CD14-positive monocyte (primary cell): ENCODE data around the gene MEMO1. TPM values are rescaled to one million over a fixed set of nuclear protein-coding genes. Genes with fewer than 3 reads are reported as not detected.

Experiments used
- DNase-seq, 3 donors: peaks; one replicate each; pipeline ENCODE4 v3.0.0-alpha.2; 2011 to 2022
- H2AFZ ChIP-seq: 2 replicates; pipeline ENCODE4 v1.6.0; 2012; ENCODE audit warnings: mild to moderate bottlenecking, low read depth, low read length, inconsistent platforms; ENCODE audit not compliant: insufficient read depth, poor library complexity, severe bottlenecking
- H3K27ac ChIP-seq, 2 donors: 1 replicate in 1 of 2; 2 replicates in 1 of 2; pipeline ENCODE4 v1.5.1; 2012 to 2013; ENCODE audit warnings: low read length in 2 of 2, control low read depth in 1 of 2, inconsistent platforms in 1 of 2, low read depth in 1 of 2, mild to moderate bottlenecking in 1 of 2
- H3K27me3 ChIP-seq, 2 donors: one replicate each; pipeline versions ENCODE4 v1.6.0 to v1.6.1; 2011 to 2013; ENCODE audit warnings: low read length in 2 of 2; ENCODE audit not compliant: control insufficient read depth in 2 of 2, insufficient read depth in 2 of 2
- H3K36me3 ChIP-seq, 2 donors: replicated peaks in 1 of 2; 1 replicate in 1 of 2; 2 replicates in 1 of 2; pipeline versions ENCODE4 v1.5.1 to v1.6.1; 2012 to 2013; ENCODE audit warnings: low read length in 2 of 2, control low read depth in 1 of 2, inconsistent platforms in 1 of 2, mild to moderate bottlenecking in 1 of 2; ENCODE audit not compliant: insufficient read depth in 2 of 2, control insufficient read depth in 1 of 2
- H3K4me1 ChIP-seq, 2 donors: 1 replicate in 1 of 2; 2 replicates in 1 of 2; pipeline versions ENCODE4 v1.5.1 to v1.6.1; 2012 to 2013; ENCODE audit warnings: low read length in 2 of 2, control low read depth in 1 of 2, inconsistent platforms in 1 of 2, mild to moderate bottlenecking in 1 of 2, moderate library complexity in 1 of 2; ENCODE audit not compliant: insufficient read depth in 2 of 2, control insufficient read depth in 1 of 2
- H3K4me2 ChIP-seq: replicated peaks from 2 replicates; pipeline ENCODE3; 2012; ENCODE audit warnings: low read length, moderate library complexity, mild to moderate bottlenecking; ENCODE audit not compliant: poor library complexity, severe bottlenecking; ENCODE audit errors: extremely low read depth
- H3K4me3 ChIP-seq, 3 experiments: fragments of 200-600 bp in 1 of 3; sonication (generic) in 1 of 3; replicated peaks in 1 of 3; 1 replicate in 2 of 3; 2 replicates in 1 of 3; pipeline ENCODE4 v1.5.1; 2011 to 2013; ENCODE audit warnings: low read length in 3 of 3, mild to moderate bottlenecking in 3 of 3, control low read depth in 2 of 3, low read depth in 2 of 3, inconsistent platforms in 1 of 3, moderate library complexity in 1 of 3
- H3K79me2 ChIP-seq: 2 replicates; pipeline ENCODE4 v1.6.0; 2012; ENCODE audit warnings: mild to moderate bottlenecking, control low read depth, inconsistent platforms, low read length, moderate library complexity; ENCODE audit not compliant: insufficient read depth
- H3K9ac ChIP-seq: 2 replicates; pipeline ENCODE4 v1.6.0; 2017; ENCODE audit warnings: low read length, mild to moderate bottlenecking; ENCODE audit not compliant: insufficient read depth, poor library complexity, severe bottlenecking
- H3K9me3 ChIP-seq, 2 donors: replicated peaks in 1 of 2; 1 replicate in 1 of 2; 2 replicates in 1 of 2; pipeline versions ENCODE4 v1.5.1 to v1.6.1; 2012 to 2013; ENCODE audit warnings: low read length in 2 of 2, control low read depth in 1 of 2; ENCODE audit not compliant: control insufficient read depth in 1 of 2, insufficient read depth in 1 of 2
- H4K20me1 ChIP-seq: 2 replicates; pipeline ENCODE4 v1.6.0; 2012; ENCODE audit warnings: mild to moderate bottlenecking, low read length, control low read depth, moderate library complexity; ENCODE audit not compliant: insufficient read depth
- H3K27ac Mint-ChIP-seq, 7 donors: one replicate each; pipeline ENCODE4 v1.8.0; 2020; ENCODE audit warnings: mild to moderate bottlenecking in 7 of 7, mixed read lengths in 7 of 7, moderate library complexity in 6 of 7, inconsistent platforms in 2 of 7
- H3K27me3 Mint-ChIP-seq, 3 donors: one replicate each; pipeline ENCODE4 v1.8.0; 2021 to 2022; ENCODE audit warnings: low read depth in 3 of 3, mild to moderate bottlenecking in 3 of 3, mixed read lengths in 3 of 3, moderate library complexity in 3 of 3, inconsistent platforms in 1 of 3
- H3K36me3 Mint-ChIP-seq, 2 donors: one replicate each; pipeline ENCODE4 v1.8.0; 2020; ENCODE audit warnings: mixed read lengths in 2 of 2, inconsistent platforms in 1 of 2, mild to moderate bottlenecking in 1 of 2
- H3K4me1 Mint-ChIP-seq: one replicate; pipeline ENCODE4 v1.8.0; 2020; ENCODE audit warnings: mild to moderate bottlenecking, mixed read lengths
- H3K4me3 Mint-ChIP-seq, 2 donors: one replicate each; pipeline ENCODE4 v1.8.0; 2020; ENCODE audit warnings: mild to moderate bottlenecking in 2 of 2, mixed read lengths in 2 of 2, moderate library complexity in 1 of 2
- H3K9me3 Mint-ChIP-seq, 7 donors: one replicate each; pipeline ENCODE4 v1.8.0; 2020 to 2022; ENCODE audit warnings: mixed read lengths in 7 of 7, mild to moderate bottlenecking in 6 of 7, moderate library complexity in 6 of 7, inconsistent platforms in 2 of 7
- CTCF ChIP-seq: fragments of 200-600 bp; IDR thresholded peaks from one replicate; pipeline ENCODE4 v1.8.0; 2022; ENCODE audit warnings: antibody characterized with exemption, mild to moderate bottlenecking
- WGBS: methylation state at CpG from one replicate; pipeline ENCODE4 v1.1.5; 2013; ENCODE audit warnings: missing lambda C conversion rate; ENCODE audit not compliant: insufficient coverage; 5-methylcytosine and 5-hydroxymethylcytosine counted together
- intact Hi-C, 2 donors: fragments of 100-400 bp; cut with micrococcal nuclease; formaldehyde crosslinking; loops; one replicate each; pipeline versions ENCODE4 v1.15.0 to v1.15.1; 2023
- polyA plus RNA-seq, 3 donors: library from polyadenylated mRNA; depleted of rRNA in 1 of 3; unstranded in 2 of 3; stranded (reverse) in 1 of 3; fragments of 300-500 nt in 2 of 3; fragments of >200 nt in 1 of 3; fragmentation: Illumina TruSeq in 2 of 3; gene quantifications; 1 replicate in 2 of 3; 2 replicates in 1 of 3; pipeline ENCODE4 v1.2.3, GENCODE V29; 2012 to 2021

The MEMO1 gene
- polyA plus RNA-seq, 3 donors: 49.5 to 63.7 (median 57.0) TPM

- H3K4me3 ChIP-seq: no peak overlapping the region
- Mint-ChIP-seq H3K27me3 (peaks cover 0 to 3% (median 0%) of the 10 kb centered on the region in 3 donors), H3K4me1 (peaks cover 17% of the 10 kb centered on the region), H3K9me3 (no peaks in the 10 kb centered on the region), H3K36me3 (peaks cover 13 to 16% of the 10 kb centered on the region in 2 donors), H3K4me3 (no peak overlapping the region), H3K27ac (peak overlapping the region in 1 of 7 donors; percentile 76)
- no peak overlapping the region for H3K4me2 ChIP-seq
- H4K20me1 ChIP-seq: peaks cover 87% of the 10 kb centered on the region
- no peaks in the 10 kb centered on the region for H3K9me3 ChIP-seq
- H3K9ac ChIP-seq: no peak overlapping the region
- no peak for TF ChIP-seq CTCF
- peaks cover 0 to 2% of the 10 kb centered on the region in 2 donors for H3K4me1 ChIP-seq
- no peaks in the 10 kb centered on the region for H3K27me3 ChIP-seq
- H2AFZ ChIP-seq: no peak overlapping the region
- H3K79me2 ChIP-seq: peaks cover 99% of the 10 kb centered on the region
- no CpG with 5 or more reads among the region's 2 CpGs for WGBS
- intact Hi-C loops: no loop called here
- H3K36me3 ChIP-seq: peaks cover 22 to 41% of the 10 kb centered on the region in 2 donors
- no peak for DNase-seq
- peak overlapping the region in 1 of 2 donors; percentile 56 for H3K27ac ChIP-seq
These were observed 65.8 kb downstream of the MEMO1 start for GRCh38 chr2:31944828-31945571.

GRCh38 chr2:31943636-31944225 lies 67.1 kb downstream of the MEMO1 start:
- Histone ChIP-seq H3K27me3 (no peaks in the 10 kb centered on the region), H3K79me2 (peaks cover 97% of the 10 kb centered on the region), H3K4me1 (peaks cover 0 to 2% of the 10 kb centered on the region in 2 donors), H3K4me3 (no peak overlapping the region), H2AFZ (no peak overlapping the region), H3K9ac (no peak overlapping the region), H4K20me1 (peaks cover 83% of the 10 kb centered on the region), H3K27ac (peak overlapping the region in 1 of 2 donors; percentile 49), H3K9me3 (no peaks in the 10 kb centered on the region), H3K4me2 (no peak overlapping the region), H3K36me3 (peaks cover 25 to 44% of the 10 kb centered on the region in 2 donors)
- H3K4me3 Mint-ChIP-seq: no peak overlapping the region
- H3K27me3 Mint-ChIP-seq: peaks cover 0 to 3% (median 0%) of the 10 kb centered on the region in 3 donors
- DNase-seq: no peak
- intact Hi-C loops: no loop called here
- 100% methylated on average over 3 of the region's 3 CpGs for WGBS
- H3K36me3 Mint-ChIP-seq: peaks cover 10 to 11% of the 10 kb centered on the region in 2 donors
- peak overlapping the region in 4 of 7 donors; percentile 4 to 66 (median 34) for H3K27ac Mint-ChIP-seq
- no peak for TF ChIP-seq CTCF
- H3K4me1 Mint-ChIP-seq: peaks cover 17% of the 10 kb centered on the region
- no peaks in the 10 kb centered on the region for H3K9me3 Mint-ChIP-seq
